Epithelial cell of prostate (primary cell): ENCODE measurements around the gene NKX6-2.

ENCODE experiments used
- DNase-seq: peaks from one replicate; pipeline ENCODE4 v3.0.0-alpha.2; 2011; ENCODE audit warnings: low read depth, low spot score
- H3K27ac ChIP-seq: fragments of 450-650 bp; 2 replicates; pipeline ENCODE4 v1.5.1; 2017; ENCODE audit warnings: mild to moderate bottlenecking

NKX6-2 gene

DNA sequence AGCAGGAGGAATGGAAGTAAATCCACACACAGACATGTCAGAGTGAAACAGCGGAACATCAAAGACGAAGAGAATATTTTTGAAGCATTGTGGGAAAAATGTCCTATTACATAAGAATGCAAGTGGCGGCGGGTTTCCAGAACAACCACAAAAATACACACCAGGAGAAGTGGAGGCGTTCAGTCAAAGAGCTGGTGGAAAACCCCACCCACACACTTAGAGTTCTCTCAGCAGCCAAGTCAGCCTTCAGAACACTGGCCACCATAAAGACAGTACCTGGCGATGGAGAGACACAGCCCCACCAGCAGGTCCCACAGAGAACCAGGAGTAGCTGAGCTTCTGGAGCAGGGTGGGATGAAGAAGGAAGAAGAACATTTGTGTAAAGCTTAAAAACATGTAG, 23.7 kb downstream of the NKX6-2 start:
- H3K27ac ChIP-seq, result no peak overlapping the region
- no peak for DNase-seq

GRCh38 chr10:132761395-132762060, 24.4 kb downstream of the NKX6-2 start:
- H3K27ac ChIP-seq, result no peak overlapping the region
- DNase-seq, result no peak

GRCh38 chr10:132758865-132759264, 27.1 kb downstream of the NKX6-2 start:
- no peak overlapping the region for H3K27ac ChIP-seq
- no peak for DNase-seq

DNA sequence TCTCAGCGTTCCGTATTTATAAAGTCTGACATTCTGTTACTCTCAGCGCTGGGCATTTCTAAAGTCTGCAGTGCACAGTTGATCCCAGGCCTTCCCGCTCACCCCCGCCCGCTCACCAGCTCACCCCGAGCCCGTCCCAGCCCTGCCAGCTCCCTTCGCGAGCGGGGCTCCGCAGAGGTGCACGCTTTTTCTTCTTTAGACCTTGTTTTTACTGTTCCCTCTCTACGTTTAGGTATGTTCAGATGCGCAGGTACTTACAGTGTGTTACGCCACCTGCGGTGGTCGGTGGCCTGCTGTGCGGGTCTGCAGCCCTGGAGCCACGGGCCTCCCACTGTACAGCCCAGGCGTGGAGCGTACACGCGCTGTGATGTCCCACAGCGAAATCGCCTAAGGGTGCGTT, 28.8 kb downstream of the NKX6-2 start:
- DNase-seq, result no peak
- no peak overlapping the region for H3K27ac ChIP-seq

GRCh38 chr10:132756591-132756990, 29.4 kb downstream of the NKX6-2 start:
- DNase-seq, result no peak
- no peak overlapping the region for H3K27ac ChIP-seq

GRCh38 chr10:132755166-132755711, 30.7 kb downstream of the NKX6-2 start:
- no peak for DNase-seq
- no peak overlapping the region for H3K27ac ChIP-seq

- no peak overlapping the region for H3K27ac ChIP-seq
- DNase-seq, result no peak
Observed at GRCh38 chr10:132754071-132754470, 31.9 kb downstream of the NKX6-2 start.

- H3K27ac ChIP-seq, result no peak overlapping the region
- no peak for DNase-seq
Observed at GRCh38 chr10:132753596-132753995, 32.4 kb downstream of the NKX6-2 start.

DNA sequence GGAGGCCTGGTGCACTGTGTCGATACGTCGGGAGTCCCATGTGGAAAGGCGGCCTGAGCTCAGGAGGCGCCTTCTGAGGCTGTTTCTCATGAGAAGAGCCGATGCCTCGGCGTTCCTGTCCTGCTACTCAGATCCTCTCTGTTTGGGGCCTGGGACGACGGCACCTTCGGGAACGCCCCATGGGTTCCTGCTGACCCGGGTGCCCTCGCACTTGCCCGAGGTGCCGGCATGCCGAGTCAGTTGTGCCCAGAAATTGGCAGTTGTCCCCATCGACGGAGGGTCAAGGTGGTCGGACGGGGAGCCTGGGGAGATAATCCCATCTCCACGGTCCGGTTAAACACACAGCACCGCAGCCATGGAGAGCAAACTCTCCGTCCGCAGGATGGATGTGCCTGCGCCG, 33.0 kb downstream of the NKX6-2 start:
- DNase-seq, result no peak
- H3K27ac ChIP-seq, result no peak overlapping the region

DNA sequence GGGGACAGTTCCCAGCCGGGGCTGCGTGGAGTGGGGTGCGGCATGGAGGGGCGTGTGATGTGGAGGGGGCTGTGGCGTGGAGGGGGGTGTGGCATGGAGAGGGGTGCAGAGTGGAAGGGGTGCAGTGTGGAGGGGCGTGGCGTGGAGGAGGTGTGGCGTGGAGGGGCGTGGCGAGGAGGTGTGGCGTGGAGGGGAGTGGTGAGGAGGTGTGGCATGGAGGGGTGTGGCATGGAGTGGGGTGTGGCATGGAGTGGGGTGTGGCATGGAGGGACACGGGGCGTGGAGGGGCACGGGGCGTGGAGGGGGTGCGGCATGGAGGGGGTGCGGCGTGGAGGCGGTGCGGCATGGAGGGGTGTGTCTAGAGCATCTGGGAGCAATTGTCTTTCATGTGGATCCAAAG, 33.6 kb downstream of the NKX6-2 start:
- no peak for DNase-seq
- H3K27ac ChIP-seq, result no peak overlapping the region

DNA sequence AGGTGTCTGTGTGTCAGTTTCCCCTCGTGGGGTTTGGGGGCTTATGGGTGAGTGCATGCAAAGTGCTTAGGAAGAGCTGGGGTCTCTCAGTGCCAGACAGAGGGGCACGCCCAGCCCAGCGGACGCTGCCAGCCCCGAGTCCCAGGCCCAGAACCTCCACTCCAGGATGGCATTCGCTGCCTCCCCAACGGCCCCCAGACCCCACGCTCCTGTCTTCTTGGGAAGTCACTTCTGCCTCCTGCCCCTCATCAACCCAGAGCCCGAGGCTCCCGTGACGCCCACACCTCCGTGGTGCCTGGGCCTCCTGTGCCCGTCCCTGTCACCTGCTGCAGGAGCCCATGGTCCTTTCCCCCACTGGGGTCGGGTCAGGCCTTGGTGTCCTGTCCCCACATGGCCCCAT, 35.0 kb downstream of the NKX6-2 start:
- H3K27ac ChIP-seq, result no peak overlapping the region
- no peak for DNase-seq

DNA sequence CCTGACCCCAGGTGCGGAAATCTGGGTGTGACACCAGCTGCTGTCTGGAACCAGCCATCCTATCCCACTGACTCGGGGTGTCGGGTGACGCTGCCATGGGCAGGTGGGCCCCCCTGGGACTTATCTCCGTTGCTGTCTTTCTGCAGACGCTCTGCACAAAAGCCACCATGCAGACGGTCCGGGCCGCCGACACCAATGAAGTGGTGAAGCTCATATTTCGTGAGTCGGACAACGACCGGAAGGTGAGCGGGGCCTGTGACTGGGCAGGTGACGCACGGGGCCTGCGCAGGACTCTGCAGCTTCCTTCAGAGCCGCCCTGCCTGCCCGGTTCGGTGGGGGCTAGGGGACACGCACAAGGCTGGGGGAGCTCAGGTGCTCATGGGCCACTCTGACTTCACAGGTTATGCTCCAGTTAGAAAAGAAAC, 36.6 kb downstream of the NKX6-2 start:
- no peak for DNase-seq

DNA sequence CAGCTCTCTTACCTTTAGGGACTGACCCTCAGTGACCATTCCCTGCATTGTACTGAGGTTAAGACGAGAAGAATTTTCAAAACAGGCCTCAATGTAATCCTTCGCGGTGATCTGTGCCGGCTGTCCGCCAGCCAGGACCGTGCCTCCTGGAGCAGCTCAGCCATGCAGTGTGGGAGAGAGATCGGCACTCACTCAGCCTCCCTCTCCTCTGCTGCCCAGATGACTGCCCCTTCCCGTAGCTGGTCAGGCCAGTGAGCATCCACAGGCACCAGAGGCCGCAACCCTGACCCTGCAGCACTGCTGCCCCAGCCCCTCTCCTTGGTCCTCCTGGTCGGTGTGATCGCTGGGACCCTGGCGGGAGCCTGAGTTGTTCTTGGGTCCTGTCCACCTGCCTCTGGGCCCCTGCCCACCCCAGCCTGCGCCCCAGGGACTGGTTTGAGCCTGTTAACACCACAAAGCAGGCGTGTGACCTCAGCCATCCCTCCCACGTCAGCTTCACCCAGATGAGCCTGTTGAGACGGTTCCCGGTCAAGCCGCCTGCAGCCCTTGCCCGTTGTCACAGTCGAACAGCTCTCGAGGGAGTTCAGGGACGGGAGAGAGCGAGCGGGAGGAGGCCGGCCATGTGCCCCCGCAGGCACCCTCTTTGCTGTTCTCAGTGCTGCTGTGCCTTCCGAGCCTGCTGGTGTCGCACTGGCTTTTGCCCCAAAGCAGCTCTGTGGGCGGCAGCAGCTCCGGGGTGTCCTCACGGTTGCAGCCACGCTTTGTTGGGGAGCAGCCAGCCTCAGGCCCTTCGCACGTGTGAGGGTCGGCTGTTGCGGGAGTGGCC, 37.2 kb downstream of the NKX6-2 start:
- DNase-seq, result no peak

More for the DNA sequence above, 36.6 kb downstream of the NKX6-2 start:
- no peak overlapping the region for H3K27ac ChIP-seq

DNA sequence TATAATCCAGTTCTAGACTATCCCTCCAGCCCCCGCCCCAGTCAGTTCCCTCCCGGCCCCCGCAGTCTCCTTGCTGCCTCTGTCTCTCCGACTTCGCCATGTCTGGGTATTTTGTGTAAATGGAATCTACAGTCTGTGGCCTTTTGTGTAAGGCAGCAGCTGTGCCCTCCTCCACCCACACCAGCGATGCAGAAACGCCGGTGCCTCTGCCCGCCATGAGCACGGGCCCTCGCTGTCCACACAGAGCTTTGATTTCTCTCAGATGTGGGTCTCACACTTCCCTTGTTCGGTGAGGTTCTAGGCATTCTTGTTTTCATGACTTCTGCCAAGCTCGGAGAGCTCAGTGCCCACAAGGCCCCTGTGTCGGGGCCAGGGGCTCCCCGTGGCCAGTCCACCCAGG, 37.8 kb downstream of the NKX6-2 start:
- no peak for DNase-seq
- H3K27ac ChIP-seq, result no peak overlapping the region

More for the DNA sequence above, 37.2 kb downstream of the NKX6-2 start:
- no peak overlapping the region for H3K27ac ChIP-seq

- no peak overlapping the region for H3K27ac ChIP-seq
- no peak for DNase-seq
Observed at GRCh38 chr10:132746801-132747625, 38.9 kb downstream of the NKX6-2 start.

DNA sequence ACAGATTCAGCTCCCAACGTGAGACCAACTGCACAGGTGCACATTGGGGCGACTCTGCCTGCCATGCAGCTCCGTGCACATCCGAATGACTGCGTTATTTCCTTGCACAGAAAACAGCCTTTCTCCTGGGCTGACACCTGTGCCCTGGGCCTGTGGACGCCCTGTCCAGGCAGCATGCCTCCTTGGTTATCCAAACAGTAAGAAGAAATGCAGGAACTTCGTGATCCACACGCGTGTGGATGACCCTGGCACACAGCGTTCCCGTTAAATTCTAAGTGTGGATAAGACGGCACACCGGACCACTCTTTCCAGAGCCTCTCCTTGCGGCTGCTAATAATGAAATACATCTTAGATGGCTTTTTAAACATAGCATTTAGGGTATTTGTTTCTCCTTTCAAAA, 39.6 kb downstream of the NKX6-2 start:
- no peak for DNase-seq
- no peak overlapping the region for H3K27ac ChIP-seq

DNA sequence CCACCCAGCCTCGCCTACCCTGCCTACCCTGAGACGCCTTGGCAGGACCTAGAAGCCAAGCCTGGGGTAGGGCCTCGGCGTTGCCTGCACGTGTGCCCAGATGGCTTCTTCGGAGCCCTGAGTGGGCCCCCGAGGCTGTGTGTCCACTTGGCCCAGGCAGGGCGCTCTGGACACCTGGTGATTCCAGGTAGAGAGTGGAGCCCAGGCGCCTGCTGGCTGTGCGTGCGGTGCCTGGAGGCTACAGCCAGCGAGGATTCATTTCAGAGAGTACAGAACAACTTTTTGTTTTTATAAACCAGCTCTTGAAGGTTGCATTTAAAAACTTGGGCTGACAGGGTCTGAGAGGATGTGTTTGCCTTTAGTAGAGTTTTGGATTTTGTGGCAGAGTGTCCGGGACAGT, 40.0 kb downstream of the NKX6-2 start:
- no peak overlapping the region for H3K27ac ChIP-seq
- no peak for DNase-seq

- no peak for DNase-seq
- H3K27ac ChIP-seq, result no peak overlapping the region
Observed at GRCh38 chr10:132745511-132745910, 40.4 kb downstream of the NKX6-2 start.

DNA sequence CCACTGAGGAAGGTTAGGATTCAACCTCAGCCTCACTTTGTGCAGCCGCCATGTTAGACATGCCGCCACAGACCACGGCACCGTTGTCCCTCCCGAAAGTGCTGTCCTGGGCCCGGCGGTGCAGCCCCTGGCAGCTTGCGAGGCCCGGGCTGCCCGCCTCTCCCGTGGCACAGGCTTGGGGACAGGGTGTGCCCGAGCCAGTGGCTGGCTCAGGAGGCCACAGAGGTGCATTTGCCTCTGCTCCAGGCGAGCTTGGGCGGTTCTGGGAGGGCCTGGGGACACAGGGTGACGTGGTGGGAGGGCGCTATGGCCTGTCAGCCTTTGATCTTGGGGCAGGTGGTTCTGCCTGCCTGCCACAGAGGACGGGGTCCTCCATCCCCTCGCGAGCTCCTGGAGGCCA, 41.1 kb downstream of the NKX6-2 start:
- no peak overlapping the region for H3K27ac ChIP-seq

DNA sequence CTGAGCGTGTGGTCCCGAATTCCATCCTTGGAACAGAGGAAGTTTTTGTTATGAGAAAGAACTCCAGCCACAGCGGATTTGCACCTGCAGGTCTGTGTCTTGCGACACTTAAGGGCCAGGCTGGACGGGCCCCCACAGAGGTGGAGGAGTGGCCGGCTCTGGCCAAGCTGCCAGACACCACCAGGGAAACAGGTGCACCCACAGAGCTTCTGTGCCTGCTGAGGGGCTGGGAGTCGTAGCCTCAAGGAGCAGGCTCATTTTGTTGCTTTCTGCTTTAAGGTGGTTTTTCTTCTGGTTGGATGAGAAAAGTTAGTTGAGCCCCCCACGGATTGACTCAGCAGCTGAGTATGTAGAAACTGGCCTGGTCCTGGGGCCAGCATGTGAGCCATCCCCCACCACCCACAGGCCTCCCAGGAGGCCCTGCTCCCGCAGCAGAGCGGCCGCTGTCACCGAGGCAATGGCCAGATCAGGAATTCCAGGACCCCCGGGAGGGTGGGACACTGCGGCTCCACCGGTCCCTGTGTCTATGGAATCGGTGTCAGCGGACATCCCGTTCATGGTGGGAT, 41.9 kb downstream of the NKX6-2 start:
- no peak overlapping the region for H3K27ac ChIP-seq

More for the DNA sequence above, 41.1 kb downstream of the NKX6-2 start:
- no peak for DNase-seq

More for the DNA sequence above, 41.9 kb downstream of the NKX6-2 start:
- no peak for DNase-seq
